Vagina (tissue), 2 donors: ENCODE measurements around the gene KRT20.

Experiments
- CTCF ChIP-seq, 3 experiments: fragments of 450-650 bp in 2 of 3; fragments of 200-600 bp in 1 of 3; sonication (generic) in 1 of 3; IDR thresholded peaks; one replicate each; pipeline ENCODE4 v1.5.1; 2017 to 2019; ENCODE audit warnings: antibody characterized with exemption in 3 of 3, mild to moderate bottlenecking in 2 of 3, moderate library complexity in 2 of 3
- POLR2A ChIP-seq, 2 donors: fragments of 450-650 bp; IDR thresholded peaks; one replicate each; pipeline ENCODE4 v1.6.1; 2017; ENCODE audit warnings: antibody characterized with exemption in 2 of 2, mild to moderate bottlenecking in 2 of 2, moderate library complexity in 2 of 2
- POLR2AphosphoS5 ChIP-seq, 2 donors: sonication (generic); formaldehyde crosslinking; IDR thresholded peaks; one replicate each; pipeline ENCODE4 v1.9.0; 2017; ENCODE audit warnings: antibody characterized with exemption in 2 of 2, mild to moderate bottlenecking in 2 of 2, low read depth in 1 of 2; ENCODE audit not compliant: insufficient read depth in 1 of 2

GRCh38 chr17:40932608-40933007 lies 47.6 kb upstream of the KRT20 start:
- TF ChIP-seq POLR2A (IDR thresholded peaks at IDR 0.05) (no peak), CTCF (IDR thresholded peaks at IDR 0.05) (no peak), POLR2AphosphoS5 (IDR thresholded peaks at IDR 0.05; ENCODE audit: insufficient read depth in 1 of 2, low read depth in 1 of 2) (no peak)
